ENCODE measurements around the gene GAGE10.

GAGE10 gene

DNA sequence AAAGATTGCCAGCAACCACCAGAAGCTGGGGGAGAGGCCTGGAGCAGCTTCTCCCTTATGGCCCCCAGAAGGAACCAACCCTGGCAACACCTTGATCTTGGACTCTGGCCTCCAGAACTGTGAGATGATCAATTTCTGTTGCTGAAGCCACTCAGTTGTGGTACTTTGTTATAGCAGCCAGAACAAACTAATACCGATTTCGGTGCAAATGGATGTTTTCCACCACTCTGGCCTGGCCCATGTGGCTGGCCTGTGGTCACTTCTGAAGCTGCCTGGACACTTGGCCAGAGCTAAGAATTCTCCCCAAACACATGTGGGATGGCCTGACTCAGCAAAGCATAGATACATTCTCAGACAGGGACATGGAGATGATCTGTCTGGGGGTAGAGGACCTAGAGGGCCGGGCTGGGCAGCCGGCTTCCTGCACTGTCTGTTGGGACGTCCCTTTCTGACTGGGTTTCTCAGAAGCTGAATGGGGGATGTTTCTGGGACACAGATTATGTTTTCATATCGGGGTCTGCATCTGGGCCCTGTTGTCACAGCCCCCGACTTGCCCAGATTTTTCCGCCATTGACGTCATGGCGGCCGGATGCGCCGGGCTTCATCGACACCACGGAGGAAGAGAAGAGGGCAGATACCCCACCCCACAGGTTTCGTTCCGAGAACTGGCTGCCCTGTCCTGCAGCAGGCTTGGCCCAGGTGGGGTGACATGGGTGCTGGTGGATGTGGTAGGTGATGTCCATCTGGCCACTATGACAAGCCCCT is 43.0 kb upstream of the GAGE10 start:
- ChIA-PET POLR2A (no interaction called here), CTCF (no interaction called here)
- H3K4me3 ChIP-seq (ENCODE audit: control insufficient read depth in 1 of 7, extremely low read depth in 1 of 7, insufficient read depth in 4 of 7, low read depth in 2 of 7, low read length in 6 of 7): no peak overlapping the region

DNA sequence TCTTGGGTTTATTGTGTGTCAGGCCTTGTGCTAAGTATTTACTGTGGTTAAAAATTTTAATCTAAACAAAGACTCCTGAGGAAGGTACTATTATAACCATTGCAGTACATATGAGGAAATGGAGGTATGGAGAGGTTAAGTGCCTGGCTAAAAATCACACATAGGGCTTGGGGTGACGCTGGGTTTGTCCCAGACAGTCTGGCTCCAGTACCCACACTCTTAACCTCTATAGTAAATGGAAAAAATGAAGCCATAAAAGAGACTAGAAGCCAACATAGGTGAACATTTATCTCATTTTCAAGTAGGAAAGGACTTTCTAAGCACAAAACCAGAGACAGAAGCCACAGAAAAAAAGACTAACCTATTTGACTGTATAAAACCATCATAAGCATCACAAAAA is 40.8 kb upstream of the GAGE10 start:
- no peaks in the 10 kb centered on the region for H3K36me3 ChIP-seq (ENCODE audit: control insufficient read depth in 4 of 4, insufficient read depth in 4 of 4, low read length in 3 of 4)
- H3K4me1 ChIP-seq (ENCODE audit: control extremely low read depth in 1 of 4, control insufficient read depth in 4 of 4, insufficient read depth in 4 of 4, low read length in 3 of 4): no peaks in the 10 kb centered on the region
- ChIA-PET CTCF (interaction anchor here (0.7 kb wide), 1 partner anchor 19 kb away, joined by 3 read pairs; no protein-coding TSS in a partner anchor), POLR2A (no interaction called here)
- 80% methylated on average over 1 of the region's 1 CpG for WGBS (ENCODE audit: insufficient coverage)
- no peaks in the 10 kb centered on the region for H3K27me3 ChIP-seq (replicated peaks in 2 of 5; ENCODE audit: control insufficient read depth in 4 of 5, insufficient read depth in 5 of 5, low read length in 4 of 5)
- no peaks in the 10 kb centered on the region for H3K9me3 ChIP-seq (ENCODE audit: control extremely low read depth in 1 of 5, control insufficient read depth in 4 of 5, insufficient read depth in 2 of 5, low read depth in 1 of 5, low read length in 4 of 5)
- no peak overlapping the region for H3K4me3 ChIP-seq (ENCODE audit: control insufficient read depth in 1 of 7, extremely low read depth in 1 of 7, insufficient read depth in 4 of 7, low read depth in 2 of 7, low read length in 6 of 7)
- H3K27ac ChIP-seq (ENCODE audit: insufficient read depth in 1 of 2, low read depth in 1 of 2, low read length in 2 of 2, poor library complexity in 1 of 2, severe bottlenecking in 2 of 2): no peak overlapping the region
- no peak for DNase-seq

More for the DNA sequence above, 43.0 kb upstream of the GAGE10 start:
- DNase-seq: no peak
- no peaks in the 10 kb centered on the region for H3K9me3 ChIP-seq (ENCODE audit: control extremely low read depth in 1 of 5, control insufficient read depth in 4 of 5, insufficient read depth in 2 of 5, low read depth in 1 of 5, low read length in 4 of 5)
- H3K4me1 ChIP-seq (ENCODE audit: control extremely low read depth in 1 of 4, control insufficient read depth in 4 of 4, insufficient read depth in 4 of 4, low read length in 3 of 4): no peaks in the 10 kb centered on the region
- WGBS (ENCODE audit: insufficient coverage): 93% methylated on average over 17 of the region's 17 CpGs
- H3K27ac ChIP-seq (ENCODE audit: insufficient read depth in 1 of 2, low read depth in 1 of 2, low read length in 2 of 2, poor library complexity in 1 of 2, severe bottlenecking in 2 of 2): no peak overlapping the region
- no peaks in the 10 kb centered on the region for H3K27me3 ChIP-seq (replicated peaks in 2 of 5; ENCODE audit: control insufficient read depth in 4 of 5, insufficient read depth in 5 of 5, low read length in 4 of 5)
- H3K36me3 ChIP-seq (ENCODE audit: control insufficient read depth in 4 of 4, insufficient read depth in 4 of 4, low read length in 3 of 4): no peaks in the 10 kb centered on the region

DNA sequence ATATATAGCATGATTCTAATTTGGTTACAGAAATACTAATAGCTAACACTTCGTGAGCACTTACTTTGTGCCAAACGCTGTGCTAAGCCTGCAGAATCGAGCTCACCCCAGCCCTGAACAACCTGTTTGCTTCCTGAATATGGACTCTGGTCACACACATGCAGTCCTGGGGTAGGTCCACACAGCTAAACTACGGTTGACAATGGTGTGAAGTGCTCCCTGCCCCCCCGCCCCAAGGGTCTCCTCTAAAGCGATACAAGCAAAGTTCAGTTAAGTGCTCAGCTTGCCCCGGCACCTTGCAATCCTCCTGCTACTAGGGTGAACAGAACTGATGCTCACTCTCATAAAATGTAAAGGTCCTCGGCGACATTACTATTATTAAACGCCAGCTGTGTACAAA is 39.8 kb upstream of the GAGE10 start:
- Histone ChIP-seq H3K4me3 (ENCODE audit: control insufficient read depth in 1 of 7, extremely low read depth in 1 of 7, insufficient read depth in 4 of 7, low read depth in 2 of 7, low read length in 6 of 7) (no peak overlapping the region), H3K4me1 (ENCODE audit: control extremely low read depth in 1 of 4, control insufficient read depth in 4 of 4, insufficient read depth in 4 of 4, low read length in 3 of 4) (peaks cover 0 to 5% (median 3%) of the 10 kb centered on the region in 4 experiments), H3K9me3 (ENCODE audit: control extremely low read depth in 1 of 5, control insufficient read depth in 4 of 5, insufficient read depth in 2 of 5, low read depth in 1 of 5, low read length in 4 of 5) (no peaks in the 10 kb centered on the region), H3K36me3 (ENCODE audit: control insufficient read depth in 4 of 4, insufficient read depth in 4 of 4, low read length in 3 of 4) (no peaks in the 10 kb centered on the region), H3K27me3 (replicated peaks in 2 of 5; ENCODE audit: control insufficient read depth in 4 of 5, insufficient read depth in 5 of 5, low read length in 4 of 5) (no peaks in the 10 kb centered on the region), H3K27ac (ENCODE audit: insufficient read depth in 1 of 2, low read depth in 1 of 2, low read length in 2 of 2, poor library complexity in 1 of 2, severe bottlenecking in 2 of 2) (no peak overlapping the region)
- CTCF ChIA-PET: no interaction called here
- 86% methylated on average over 10 of the region's 10 CpGs for WGBS (ENCODE audit: insufficient coverage)
- POLR2A ChIA-PET: no interaction called here
- no peak for DNase-seq

DNA sequence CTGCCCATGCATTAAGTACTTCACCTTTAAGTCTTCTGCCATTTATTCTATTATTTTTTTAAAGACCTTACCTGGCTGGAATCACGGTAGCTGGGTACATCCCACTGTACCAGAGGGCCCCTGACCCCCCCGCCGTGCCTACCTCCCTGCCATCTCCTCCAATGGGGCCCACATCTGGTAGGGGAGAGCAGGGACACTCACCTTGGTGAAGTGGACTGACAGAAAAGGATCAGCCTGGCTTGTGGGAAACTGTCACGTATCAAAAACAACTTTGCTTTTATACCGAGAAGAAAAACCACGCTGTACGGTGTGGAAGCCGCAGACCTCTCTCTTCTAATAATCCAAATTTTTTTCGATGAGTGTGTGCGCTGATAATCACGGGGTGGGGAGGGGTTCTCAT is 39.0 kb upstream of the GAGE10 start, which contains the start of gene FOXP3:
TSS of gene FOXP3 (minus strand) at position 251 of the 400 bp plus-strand sequence. CDS start 6,205 bp downstream, outside the sequence.
- CTCF ChIA-PET: no interaction called here
- Histone ChIP-seq H3K4me1 (ENCODE audit: control extremely low read depth in 1 of 4, control insufficient read depth in 4 of 4, insufficient read depth in 4 of 4, low read length in 3 of 4) (peaks cover 0 to 6% (median 3%) of the 10 kb centered on the region in 4 experiments), H3K4me3 (ENCODE audit: control insufficient read depth in 1 of 7, extremely low read depth in 1 of 7, insufficient read depth in 4 of 7, low read depth in 2 of 7, low read length in 6 of 7) (no peak within 1 kb of the TSS), H3K9me3 (ENCODE audit: control extremely low read depth in 1 of 5, control insufficient read depth in 4 of 5, insufficient read depth in 2 of 5, low read depth in 1 of 5, low read length in 4 of 5) (peaks cover 0 to 3% (median 0%) of the 10 kb centered on the region in 5 experiments), H3K27ac (ENCODE audit: insufficient read depth in 1 of 2, low read depth in 1 of 2, low read length in 2 of 2, poor library complexity in 1 of 2, severe bottlenecking in 2 of 2) (no peak within 1 kb of the TSS), H3K27me3 (replicated peaks in 2 of 5; ENCODE audit: control insufficient read depth in 4 of 5, insufficient read depth in 5 of 5, low read length in 4 of 5) (no peaks in the 10 kb centered on the region), H3K36me3 (ENCODE audit: control insufficient read depth in 4 of 4, insufficient read depth in 4 of 4, low read length in 3 of 4) (no peaks in the 10 kb centered on the region)
- WGBS (ENCODE audit: insufficient coverage): 72% methylated on average over 3 of the region's 11 CpGs
- DNase-seq: no peak
- POLR2A ChIA-PET: no interaction called here

DNA sequence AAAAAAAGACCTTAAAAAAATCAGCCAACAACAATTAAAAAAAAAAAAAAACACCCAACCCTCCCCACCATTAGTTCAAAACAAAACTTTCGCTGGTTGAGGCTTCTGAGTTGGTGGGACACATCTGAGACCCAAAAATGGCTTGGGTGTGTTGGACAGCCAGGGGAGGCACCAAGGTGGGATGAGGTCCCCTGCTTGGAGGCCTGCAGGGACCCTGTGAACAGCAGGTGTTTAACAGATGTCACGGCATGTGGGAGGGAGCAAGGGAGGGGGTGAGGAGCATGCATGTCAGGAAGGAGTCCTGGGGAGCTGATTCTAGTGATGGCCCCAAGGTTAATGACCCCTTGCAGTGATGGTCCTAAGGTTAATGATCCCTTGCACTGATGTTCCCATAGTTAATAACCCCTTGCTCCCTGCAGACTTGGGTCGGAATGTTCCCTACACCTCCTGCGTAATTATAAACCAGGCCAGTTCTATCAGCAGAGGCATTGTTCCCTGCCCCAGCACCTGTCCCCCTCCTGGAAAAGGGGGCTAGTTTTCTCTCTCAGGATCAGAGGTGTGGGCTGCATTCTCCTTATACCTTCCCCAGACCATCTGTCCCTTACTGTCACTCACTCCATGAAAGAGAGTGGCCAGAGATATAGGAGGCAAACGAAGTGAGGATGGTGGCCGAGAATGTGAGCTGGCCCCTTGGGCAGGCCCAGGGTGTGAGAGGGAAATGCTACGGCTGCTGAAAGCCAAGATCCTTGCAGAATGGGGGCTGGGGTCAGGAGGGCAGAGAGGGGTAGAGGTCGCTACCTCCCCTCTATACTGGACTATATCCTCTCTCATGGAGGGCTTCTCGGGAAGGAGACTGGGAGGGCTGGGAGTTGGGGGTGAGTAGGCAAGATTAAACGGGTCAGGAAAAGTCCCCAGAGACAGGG is 36.7 kb upstream of the GAGE10 start:
- ChIA-PET CTCF (interaction anchor here (1.2 to 1.4 kb wide), 2 partner anchors 10 to 74 kb away, joined by 3 read pairs; no protein-coding TSS in a partner anchor), POLR2A (no interaction called here)
- no peak for DNase-seq
- H3K4me3 ChIP-seq (ENCODE audit: control insufficient read depth in 1 of 7, extremely low read depth in 1 of 7, insufficient read depth in 4 of 7, low read depth in 2 of 7, low read length in 6 of 7): no peak overlapping the region
- H3K9me3 ChIP-seq (ENCODE audit: control extremely low read depth in 1 of 5, control insufficient read depth in 4 of 5, insufficient read depth in 2 of 5, low read depth in 1 of 5, low read length in 4 of 5): peaks cover 0 to 3% (median 0%) of the 10 kb centered on the region in 5 experiments
- H3K27me3 ChIP-seq (replicated peaks in 2 of 5; ENCODE audit: control insufficient read depth in 4 of 5, insufficient read depth in 5 of 5, low read length in 4 of 5): no peaks in the 10 kb centered on the region
- WGBS (ENCODE audit: insufficient coverage): 94% methylated on average over 6 of the region's 10 CpGs
- H3K36me3 ChIP-seq (ENCODE audit: control insufficient read depth in 4 of 4, insufficient read depth in 4 of 4, low read length in 3 of 4): peaks cover 0 to 5% (median 0%) of the 10 kb centered on the region in 4 experiments
- no peak overlapping the region for H3K27ac ChIP-seq (ENCODE audit: insufficient read depth in 1 of 2, low read depth in 1 of 2, low read length in 2 of 2, poor library complexity in 1 of 2, severe bottlenecking in 2 of 2)
- H3K4me1 ChIP-seq (ENCODE audit: control extremely low read depth in 1 of 4, control insufficient read depth in 4 of 4, insufficient read depth in 4 of 4, low read length in 3 of 4): peaks cover 5 to 24% (median 14%) of the 10 kb centered on the region in 4 experiments

DNA sequence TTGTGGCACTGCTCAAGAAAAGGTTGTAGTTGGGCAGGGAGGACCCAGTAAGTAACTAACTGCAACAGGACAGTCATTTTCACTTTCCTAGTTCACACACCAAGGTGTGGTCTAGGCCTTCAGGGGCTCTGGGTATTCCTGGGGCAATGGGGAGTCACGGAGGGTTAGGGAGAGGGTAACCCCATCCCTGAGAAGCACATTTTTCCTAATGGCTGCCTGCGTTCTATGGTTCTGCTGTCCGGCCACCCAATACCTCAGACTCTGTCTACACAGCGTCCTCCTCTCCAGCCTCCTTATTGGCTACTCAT is 34.8 kb upstream of the GAGE10 start:
- ChIA-PET POLR2A (no interaction called here), CTCF (interaction anchor here (0.8 to 0.9 kb wide), 2 partner anchors 21 to 113 kb away, joined by 3 read pairs; no protein-coding TSS in a partner anchor)
- peaks cover 0 to 3% (median 0%) of the 10 kb centered on the region in 5 experiments for H3K9me3 ChIP-seq (ENCODE audit: control extremely low read depth in 1 of 5, control insufficient read depth in 4 of 5, insufficient read depth in 2 of 5, low read depth in 1 of 5, low read length in 4 of 5)
- peak overlapping the region; percentile 43 to 89 (median 72) for H3K4me3 ChIP-seq (ENCODE audit: control insufficient read depth in 1 of 7, extremely low read depth in 1 of 7, insufficient read depth in 4 of 7, low read depth in 2 of 7, low read length in 6 of 7)
- H3K4me1 ChIP-seq (ENCODE audit: control extremely low read depth in 1 of 4, control insufficient read depth in 4 of 4, insufficient read depth in 4 of 4, low read length in 3 of 4): peaks cover 5 to 42% (median 22%) of the 10 kb centered on the region in 4 experiments
- H3K27ac ChIP-seq (ENCODE audit: insufficient read depth in 1 of 2, low read depth in 1 of 2, low read length in 2 of 2, poor library complexity in 1 of 2, severe bottlenecking in 2 of 2): peak overlapping the region; percentile 46 to 95
- no peaks in the 10 kb centered on the region for H3K27me3 ChIP-seq (replicated peaks in 2 of 5; ENCODE audit: control insufficient read depth in 4 of 5, insufficient read depth in 5 of 5, low read length in 4 of 5)
- DNase-seq: peak in 1 of 3 donors; percentile 6
- 56% methylated on average over 3 of the region's 4 CpGs for WGBS (ENCODE audit: insufficient coverage)
- H3K36me3 ChIP-seq (ENCODE audit: control insufficient read depth in 4 of 4, insufficient read depth in 4 of 4, low read length in 3 of 4): peaks cover 0 to 7% (median 2%) of the 10 kb centered on the region in 4 experiments

All from common myeloid progenitor, CD34-positive (primary cell).